Spleen (tissue), 11 donors: Measurements from ENCODE around the gene SEMG1. TPM values are rescaled to one million over a fixed set of nuclear protein-coding genes. Genes with fewer than 3 reads are reported as not detected.

ENCODE experiments used
- DNase-seq: peaks from one replicate; pipeline ENCODE4 v3.0.0-alpha.2; 2020
- H3K27ac ChIP-seq, 8 donors: fragments of 200-600 bp; sonication (generic) in 7 of 8; 1 replicate in 4 of 8; 2 replicates in 4 of 8; pipeline versions ENCODE4 v1.5.0 to v1.8.0; 2016 to 2021; ENCODE audit warnings: inconsistent platforms in 4 of 8, mild to moderate bottlenecking in 4 of 8, moderate library complexity in 1 of 8
- H3K27me3 ChIP-seq, 7 donors: fragments of 200-600 bp; sonication (generic) in 6 of 7; replicated peaks in 1 of 7; 1 replicate in 4 of 7; 2 replicates in 3 of 7; pipeline versions ENCODE4 v1.5.0 to v1.8.0; 2016 to 2021; ENCODE audit warnings: inconsistent platforms in 3 of 7, mild to moderate bottlenecking in 1 of 7
- H3K36me3 ChIP-seq, 6 donors: fragments of 200-600 bp; sonication (generic) in 5 of 6; 1 replicate in 4 of 6; 2 replicates in 2 of 6; pipeline versions ENCODE4 v1.5.0 to v1.8.0; 2016 to 2021; ENCODE audit warnings: inconsistent platforms in 2 of 6
- H3K4me1 ChIP-seq, 6 donors: fragments of 200-600 bp; sonication (generic) in 5 of 6; 1 replicate in 3 of 6; 2 replicates in 3 of 6; pipeline versions ENCODE4 v1.5.0 to v1.8.0; 2016 to 2021; ENCODE audit warnings: inconsistent platforms in 3 of 6
- H3K4me3 ChIP-seq, 8 donors: fragments of 200-600 bp; sonication (generic) in 7 of 8; 1 replicate in 4 of 8; 2 replicates in 4 of 8; pipeline versions ENCODE4 v1.5.0 to v1.8.0; 2016 to 2021; ENCODE audit warnings: inconsistent platforms in 4 of 8, mild to moderate bottlenecking in 4 of 8, moderate library complexity in 2 of 8
- H3K9me3 ChIP-seq, 8 donors: fragments of 200-600 bp; sonication (generic) in 7 of 8; 1 replicate in 4 of 8; 2 replicates in 4 of 8; pipeline versions ENCODE4 v1.5.0 to v1.8.0; 2016 to 2021; ENCODE audit warnings: inconsistent platforms in 4 of 8
- POLR2A ChIP-seq, 3 donors: fragments of 450-650 bp; IDR thresholded peaks; one replicate each; pipeline ENCODE4 v1.5.1; 2017; ENCODE audit warnings: antibody characterized with exemption in 3 of 3, mild to moderate bottlenecking in 1 of 3
- POLR2AphosphoS5 ChIP-seq, 3 donors: sonication (generic); formaldehyde crosslinking; IDR thresholded peaks; one replicate each; pipeline ENCODE4 v1.5.1; 2017; ENCODE audit warnings: antibody characterized with exemption in 3 of 3
- WGBS, 5 donors: extraction: QIAGEN DNeasy Blood & Tissue Kit in 3 of 5; methylation state at CpG; one replicate each; pipeline versions ENCODE4 v1.1.5 to v1.1.7; 2013 to 2018; 5-methylcytosine and 5-hydroxymethylcytosine counted together
- intact Hi-C: fragments of 100-400 bp; cut with DNase I; formaldehyde crosslinking; loops from one replicate; pipeline ENCODE4 v1.15.0; 2023; ENCODE audit warnings: low total_unique reads
- polyA plus RNA-seq, 3 donors: library from polyadenylated mRNA; stranded (reverse); fragments of 200-250 nt; gene quantifications; one replicate each; pipeline ENCODE4 v1.2.1, GENCODE V29; 2013
- total RNA-seq, 7 donors: library from RNA; depleted of rRNA in 3 of 7; stranded (reverse); fragments of >200 nt in 3 of 7; fragmentation: NEBNext Ultra II Directional in 4 of 7; extraction: Animal tissue kit (Norgen Biotek cat#: 25700) in 4 of 7; gene quantifications; one replicate each; pipeline versions ENCODE4 v1.1.0 to v1.2.1, GENCODE V29; 2016 to 2021
- TF ChIP-seq, protein P1 (sequence below), 11 experiments: fragments of 200-600 bp in 7 of 11; fragments of 450-650 bp in 4 of 11; sonication (generic) in 4 of 11; IDR thresholded peaks in 8 of 11; conservative IDR thresholded peaks in 3 of 11; 1 replicate in 7 of 11; 2 replicates in 4 of 11; pipeline versions ENCODE4 v1.4.0 to v1.8.0; 2016 to 2021; ENCODE audit warnings: antibody characterized with exemption in 11 of 11, inconsistent platforms in 4 of 11, mild to moderate bottlenecking in 1 of 11
- donor health status: healthy with polysubstance abuse.
- donor health status: DM: no; HTN: no; CAD: no; lungs with moderate emphysema.
- donor health status: DM: no; HTN: no; CAD: no.
- donor health status: Bipolar disorder and iron deficiency.
- donor health status: healthy.
- donor health status: DM: no; HTN: no; CAD: no.
- donor health status: DM: yes; HTN: yes; CAD: no.

The SEMG1 gene
- total and polyA plus RNA-seq, 10 donors = 0.72 TPM; not detected in 9

DNA sequence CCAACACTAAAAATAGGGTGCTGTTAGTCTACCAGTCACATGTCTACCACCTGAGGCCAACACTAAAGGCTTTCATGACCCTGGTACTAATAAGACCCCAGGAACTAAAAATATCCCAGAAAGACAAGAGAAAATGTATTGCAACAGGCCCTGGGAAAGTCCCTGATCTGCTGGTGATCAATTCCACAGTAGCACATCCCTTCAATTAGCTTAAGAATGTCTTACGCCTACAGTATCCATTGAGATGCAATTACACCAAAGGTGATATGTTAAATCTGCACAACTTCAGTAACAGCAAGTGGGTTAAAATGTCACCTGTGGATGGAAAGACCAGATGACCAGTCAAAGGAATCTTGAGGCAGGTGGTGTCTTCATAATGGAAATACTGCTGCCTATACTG is 3.1 kb downstream of the SEMG1 start:
- Histone ChIP-seq H3K9me3 (no peaks in the 10 kb centered on the region), H3K27ac (no peak overlapping the region), H3K27me3 (peaks cover 0 to 41% (median 0%) of the 10 kb centered on the region in 7 donors), H3K36me3 (no peaks in the 10 kb centered on the region), H3K4me3 (no peak overlapping the region), H3K4me1 (no peaks in the 10 kb centered on the region)
- 91 to 100% (median 95%) methylated on average over 1 of the region's 1 CpG for WGBS, 5 donors
- no peak for DNase-seq
- intact Hi-C loops = no loop called here
- no peak for TF ChIP-seq POLR2AphosphoS5 (IDR thresholded peaks at IDR 0.05)
- TF ChIP-seq, protein P1, sequence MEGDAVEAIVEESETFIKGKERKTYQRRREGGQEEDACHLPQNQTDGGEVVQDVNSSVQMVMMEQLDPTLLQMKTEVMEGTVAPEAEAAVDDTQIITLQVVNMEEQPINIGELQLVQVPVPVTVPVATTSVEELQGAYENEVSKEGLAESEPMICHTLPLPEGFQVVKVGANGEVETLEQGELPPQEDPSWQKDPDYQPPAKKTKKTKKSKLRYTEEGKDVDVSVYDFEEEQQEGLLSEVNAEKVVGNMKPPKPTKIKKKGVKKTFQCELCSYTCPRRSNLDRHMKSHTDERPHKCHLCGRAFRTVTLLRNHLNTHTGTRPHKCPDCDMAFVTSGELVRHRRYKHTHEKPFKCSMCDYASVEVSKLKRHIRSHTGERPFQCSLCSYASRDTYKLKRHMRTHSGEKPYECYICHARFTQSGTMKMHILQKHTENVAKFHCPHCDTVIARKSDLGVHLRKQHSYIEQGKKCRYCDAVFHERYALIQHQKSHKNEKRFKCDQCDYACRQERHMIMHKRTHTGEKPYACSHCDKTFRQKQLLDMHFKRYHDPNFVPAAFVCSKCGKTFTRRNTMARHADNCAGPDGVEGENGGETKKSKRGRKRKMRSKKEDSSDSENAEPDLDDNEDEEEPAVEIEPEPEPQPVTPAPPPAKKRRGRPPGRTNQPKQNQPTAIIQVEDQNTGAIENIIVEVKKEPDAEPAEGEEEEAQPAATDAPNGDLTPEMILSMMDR (IDR thresholded peaks at IDR 0.05 in 8 of 11, conservative IDR thresholded peaks at IDR 0.05 in 3 of 11) = no peak
- TF ChIP-seq POLR2A (IDR thresholded peaks at IDR 0.05) = no peak

- Histone ChIP-seq H3K27ac (no peak overlapping the region), H3K36me3 (no peaks in the 10 kb centered on the region), H3K4me3 (no peak overlapping the region), H3K4me1 (no peaks in the 10 kb centered on the region), H3K9me3 (no peaks in the 10 kb centered on the region), H3K27me3 (peaks cover 0 to 22% (median 0%) of the 10 kb centered on the region in 7 donors)
- TF ChIP-seq, protein P1 (IDR thresholded peaks at IDR 0.05 in 8 of 11, conservative IDR thresholded peaks at IDR 0.05 in 3 of 11) = no peak
- TF ChIP-seq POLR2A (IDR thresholded peaks at IDR 0.05) (no peak), POLR2AphosphoS5 (IDR thresholded peaks at IDR 0.05) (no peak)
- intact Hi-C loops = no loop called here
- DNase-seq = no peak
Observed at GRCh38 chr20:45211569-45212474, 5.0 kb downstream of the SEMG1 start.

- Histone ChIP-seq H3K27ac (no peak overlapping the region), H3K9me3 (no peaks in the 10 kb centered on the region), H3K4me3 (no peak overlapping the region), H3K27me3 (peaks cover 0 to 13% (median 0%) of the 10 kb centered on the region in 7 donors), H3K4me1 (no peaks in the 10 kb centered on the region), H3K36me3 (no peaks in the 10 kb centered on the region)
- no peak for TF ChIP-seq POLR2AphosphoS5 (IDR thresholded peaks at IDR 0.05)
- no peak for TF ChIP-seq POLR2A (IDR thresholded peaks at IDR 0.05)
- TF ChIP-seq, protein P1 (IDR thresholded peaks at IDR 0.05 in 8 of 11, conservative IDR thresholded peaks at IDR 0.05 in 3 of 11) = no peak
- no peak for DNase-seq
- WGBS, 5 donors = 83 to 94% (median 90%) methylated on average over 3 of the region's 3 CpGs
- intact Hi-C loops = no loop called here
Observed at GRCh38 chr20:45212836-45213235, 6.0 kb downstream of the SEMG1 start.

DNA sequence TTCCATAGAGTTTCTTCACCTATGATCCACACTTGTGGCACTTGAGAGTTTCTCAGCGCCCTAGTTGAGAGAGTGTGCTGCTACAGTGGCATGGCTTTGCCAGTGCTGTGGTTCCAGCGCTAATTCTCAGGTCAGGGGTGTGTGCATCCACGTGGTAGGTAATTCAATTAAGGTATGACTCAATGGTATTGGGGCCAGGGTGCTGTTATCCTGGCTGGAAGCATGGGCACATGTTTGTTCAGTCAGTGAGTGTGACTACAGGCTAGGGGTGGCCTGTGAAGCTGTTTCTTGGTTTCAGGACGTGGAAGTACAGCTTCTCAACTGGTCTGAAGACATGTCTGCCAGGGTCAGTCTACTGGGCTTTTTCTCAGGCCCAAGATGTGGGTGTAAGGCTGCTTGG is 11.3 kb downstream of the SEMG1 start:
- 61 to 84% (median 70%) methylated on average over 4 of the region's 4 CpGs for WGBS, 5 donors
- intact Hi-C loops = no loop called here
- TF ChIP-seq POLR2A (IDR thresholded peaks at IDR 0.05) (no peak), POLR2AphosphoS5 (IDR thresholded peaks at IDR 0.05) (no peak)
- TF ChIP-seq, protein P1 (IDR thresholded peaks at IDR 0.05 in 8 of 11, conservative IDR thresholded peaks at IDR 0.05 in 3 of 11) = no peak

More for the DNA sequence above, 11.3 kb downstream of the SEMG1 start:
- Histone ChIP-seq H3K9me3 (no peaks in the 10 kb centered on the region), H3K36me3 (no peaks in the 10 kb centered on the region), H3K4me3 (no peak overlapping the region), H3K27ac (no peak overlapping the region), H3K27me3 (peaks cover 0 to 31% (median 0%) of the 10 kb centered on the region in 7 donors), H3K4me1 (no peaks in the 10 kb centered on the region)
- DNase-seq = no peak
